Mesenchymal stem cell (in vitro differentiated cells and primary cell): ENCODE data around the gene PNMT.
"Not testable (repeated sequence)": the region's sequence is repeated elsewhere in the genome, so short reads cannot be mapped to it uniquely, and the experiment has no call there.

Experiments used
- DNase-seq: peaks from one replicate; pipeline ENCODE4 v3.0.0-alpha.2; 2013
- H2AFZ ChIP-seq: one replicate; pipeline ENCODE4 v1.6.1; 2013; ENCODE audit warnings: low read depth, mild to moderate bottlenecking, control low read depth, inconsistent platforms, low read length, moderate library complexity
- H2AK5ac ChIP-seq: 2 replicates; pipeline ENCODE4 v1.6.1; 2013; ENCODE audit warnings: low read length, moderate library complexity, mild to moderate bottlenecking, inconsistent platforms; ENCODE audit not compliant: severe bottlenecking
- H2BK120ac ChIP-seq: one replicate; pipeline ENCODE4 v1.6.1; 2013; ENCODE audit warnings: low read depth, mild to moderate bottlenecking, inconsistent platforms, low read length, moderate library complexity
- H2BK12ac ChIP-seq, 2 experiments: one replicate each; pipeline ENCODE4 v1.6.1; 2013; ENCODE audit warnings: inconsistent platforms in 2 of 2, low read length in 2 of 2, mild to moderate bottlenecking in 2 of 2, moderate library complexity in 2 of 2, control low read depth in 1 of 2
- H2BK15ac ChIP-seq: one replicate; pipeline ENCODE4 v1.6.1; 2013; ENCODE audit warnings: mild to moderate bottlenecking, low read depth, inconsistent platforms; ENCODE audit not compliant: poor library complexity, severe bottlenecking
- H2BK5ac ChIP-seq: 2 replicates; pipeline ENCODE4 v1.6.1; 2013; ENCODE audit warnings: low read depth, mild to moderate bottlenecking, low read length, control low read depth, inconsistent platforms; ENCODE audit not compliant: poor library complexity, severe bottlenecking
- H3K14ac ChIP-seq, 2 experiments: one replicate each; pipeline ENCODE4 v1.6.1; 2013; ENCODE audit warnings: inconsistent platforms in 2 of 2, low read length in 2 of 2, control low read depth in 1 of 2, mild to moderate bottlenecking in 1 of 2, moderate library complexity in 1 of 2
- H3K18ac ChIP-seq, 2 experiments: one replicate each; pipeline ENCODE4 v1.6.1; 2013; ENCODE audit warnings: inconsistent platforms in 2 of 2, low read length in 2 of 2, control low read depth in 1 of 2, low read depth in 1 of 2, mild to moderate bottlenecking in 1 of 2
- H3K23ac ChIP-seq, 2 experiments: one replicate each; pipeline ENCODE4 v1.6.1; 2013; ENCODE audit warnings: inconsistent platforms in 2 of 2, low read length in 2 of 2, mild to moderate bottlenecking in 2 of 2, moderate library complexity in 2 of 2, control low read depth in 1 of 2
- H3K27ac ChIP-seq: 2 replicates; pipeline ENCODE4 v1.5.1; 2013; ENCODE audit warnings: mild to moderate bottlenecking, moderate library complexity, low read length, control low read depth, inconsistent platforms; ENCODE audit not compliant: poor library complexity, severe bottlenecking
- H3K27me3 ChIP-seq, 2 experiments: 2 replicates each; pipeline versions ENCODE4 v1.6.1 to v1.7.0; 2013; ENCODE audit warnings: low read length in 2 of 2, mild to moderate bottlenecking in 2 of 2, moderate library complexity in 2 of 2, control low read depth in 1 of 2, inconsistent platforms in 1 of 2; ENCODE audit not compliant: control insufficient read depth in 1 of 2, insufficient read depth in 1 of 2
- H3K36me3 ChIP-seq, 2 experiments: 2 replicates each; pipeline versions ENCODE4 v1.6.1 to v1.7.0; 2013; ENCODE audit warnings: low read length in 2 of 2, control low read depth in 1 of 2, inconsistent platforms in 1 of 2, low read depth in 1 of 2, mild to moderate bottlenecking in 1 of 2; ENCODE audit not compliant: insufficient read depth in 2 of 2, control insufficient read depth in 1 of 2
- H3K4ac ChIP-seq, 2 experiments: one replicate each; pipeline ENCODE4 v1.6.1; 2013; ENCODE audit warnings: inconsistent platforms in 2 of 2, low read length in 2 of 2, mild to moderate bottlenecking in 2 of 2, moderate library complexity in 2 of 2, control low read depth in 1 of 2, low read depth in 1 of 2
- H3K4me1 ChIP-seq: 2 replicates; pipeline ENCODE4 v1.6.1; 2013; ENCODE audit warnings: low read depth, low read length, control low read depth; ENCODE audit not compliant: control insufficient read depth, insufficient read depth
- H3K4me2 ChIP-seq: 2 replicates; pipeline ENCODE4 v1.6.1; 2013; ENCODE audit warnings: low read length, mild to moderate bottlenecking, inconsistent platforms; ENCODE audit not compliant: poor library complexity, severe bottlenecking
- H3K4me3 ChIP-seq, 2 experiments: 2 replicates each; pipeline versions ENCODE4 v1.5.1 to v1.7.0; 2013; ENCODE audit warnings: low read length in 2 of 2, mild to moderate bottlenecking in 2 of 2, control low read depth in 1 of 2, low read depth in 1 of 2; ENCODE audit not compliant: insufficient read depth in 1 of 2
- H3K79me1 ChIP-seq: replicated peaks from 2 replicates; pipeline ENCODE4 v1.6.1; 2013; ENCODE audit warnings: mild to moderate bottlenecking, control low read depth, low read length, inconsistent platforms; ENCODE audit not compliant: poor library complexity, severe bottlenecking
- H3K9ac ChIP-seq: 2 replicates; pipeline ENCODE4 v1.7.0; 2013; ENCODE audit warnings: mild to moderate bottlenecking, low read length, moderate library complexity
- H3K9me3 ChIP-seq: 2 replicates; pipeline ENCODE4 v1.7.0; 2013; ENCODE audit warnings: mild to moderate bottlenecking, low read length; ENCODE audit not compliant: control insufficient read depth
- H4K8ac ChIP-seq: one replicate; pipeline ENCODE4 v1.6.1; 2013; ENCODE audit warnings: inconsistent platforms, mild to moderate bottlenecking, low read length, moderate library complexity
- H4K91ac ChIP-seq: one replicate; pipeline ENCODE4 v1.6.1; 2013; ENCODE audit warnings: mild to moderate bottlenecking, low read length, inconsistent platforms
- WGBS: methylation state at CpG from one replicate; pipeline ENCODE4 v1.1.7; 2013; ENCODE audit warnings: mixed read lengths; 5-methylcytosine and 5-hydroxymethylcytosine counted together

The PNMT gene

GRCh38 chr17:39695089-39695474, 26.8 kb downstream of the PNMT start:
- WGBS = 84% methylated on average over 2 of the region's 2 CpGs
- Histone ChIP-seq H3K4me2 (peak overlapping the region; percentile 3), H2BK15ac (no peak overlapping the region), H3K79me1 (no peaks in the 10 kb centered on the region), H4K8ac (no peak overlapping the region), H2BK5ac (no peak overlapping the region), H2AK5ac (peak overlapping the region; percentile 3), H3K4me1 (peaks cover 20% of the 10 kb centered on the region), H2BK120ac (no peak overlapping the region), H3K23ac (no peak overlapping the region), H3K27me3 (no peaks in the 10 kb centered on the region), H3K4ac (no peak overlapping the region), H3K4me3 (no peak overlapping the region), H3K9me3 (no peaks in the 10 kb centered on the region), H2BK12ac (no peak overlapping the region), H3K27ac (peak overlapping the region; percentile 10), H2AFZ (no peak overlapping the region), H3K14ac (no peak overlapping the region), H4K91ac (no peak overlapping the region), H3K36me3 (no peaks in the 10 kb centered on the region), H3K9ac (no peak overlapping the region), H3K18ac (no peak overlapping the region)
- DNase-seq = no peak

DNA sequence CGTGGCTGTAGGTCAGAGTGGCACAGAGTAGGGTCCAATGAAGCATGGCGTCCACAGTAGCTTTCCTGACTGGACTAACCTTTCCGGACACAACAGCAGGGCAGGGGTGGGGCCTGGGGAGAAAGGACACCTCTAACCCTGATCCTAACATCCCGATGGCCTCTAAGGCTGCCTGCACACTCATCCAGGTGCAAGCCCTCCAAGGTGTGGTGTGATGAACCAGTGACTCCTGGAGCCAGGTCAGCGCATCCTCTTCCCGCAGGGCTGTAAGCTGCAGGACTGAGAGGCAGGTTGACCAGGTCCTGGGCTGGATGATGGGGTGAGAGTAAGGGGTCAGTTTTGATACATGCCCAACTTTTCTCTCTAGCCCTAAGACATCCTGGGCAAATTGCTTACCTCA, 28.5 kb downstream of the PNMT start:
- Histone ChIP-seq H3K79me1 (peaks cover 8% of the 10 kb centered on the region), H3K14ac (no peak overlapping the region), H4K8ac (no peak overlapping the region), H3K4me1 (peaks cover 29% of the 10 kb centered on the region), H2AK5ac (peak overlapping the region; percentile 26), H4K91ac (no peak overlapping the region), H2BK5ac (no peak overlapping the region), H2BK120ac (no peak overlapping the region), H3K4me2 (no peak overlapping the region), H3K9ac (no peak overlapping the region), H3K9me3 (no peaks in the 10 kb centered on the region), H2BK15ac (no peak overlapping the region), H3K4me3 (no peak overlapping the region), H3K27me3 (no peaks in the 10 kb centered on the region), H3K27ac (no peak overlapping the region), H3K36me3 (no peaks in the 10 kb centered on the region), H3K18ac (no peak overlapping the region), H2AFZ (no peak overlapping the region), H3K4ac (no peak overlapping the region), H2BK12ac (no peak overlapping the region), H3K23ac (no peak overlapping the region)
- DNase-seq = no peak
- 73% methylated on average over 4 of the region's 6 CpGs for WGBS

DNA sequence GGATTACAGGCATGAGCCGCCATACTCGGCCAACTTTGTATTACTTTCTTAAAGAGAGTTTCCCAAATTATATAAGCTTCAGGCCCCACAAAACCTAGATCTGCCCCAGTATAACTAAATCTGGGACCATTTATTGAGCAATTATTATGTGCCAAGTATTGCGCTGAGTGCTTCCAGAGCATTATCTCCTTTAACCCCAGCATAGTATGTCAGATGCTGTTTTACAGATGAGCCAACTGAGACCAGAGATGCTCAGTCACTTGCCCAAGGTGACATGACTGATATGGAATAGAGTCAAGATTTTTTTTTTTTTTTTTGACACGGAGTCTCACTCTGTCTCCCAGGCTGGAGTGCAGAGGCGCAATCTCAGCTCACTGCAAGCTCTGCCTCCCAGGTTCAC, 29.7 kb downstream of the PNMT start:
- H3K36me3 ChIP-seq = peaks cover 0 to 2% of the 10 kb centered on the region in 2 experiments
- no peak overlapping the region for H4K8ac ChIP-seq
- no peak overlapping the region for H2AK5ac ChIP-seq
- H2BK120ac ChIP-seq = no peak overlapping the region
- 95% methylated on average over 5 of the region's 5 CpGs for WGBS
- H3K9me3 ChIP-seq = no peaks in the 10 kb centered on the region
- no peaks in the 10 kb centered on the region for H3K27me3 ChIP-seq
- H2BK5ac ChIP-seq = no peak overlapping the region
- H3K27ac ChIP-seq = no peak overlapping the region
- H2BK12ac ChIP-seq = no peak overlapping the region
- no peak overlapping the region for H3K23ac ChIP-seq
- no peak overlapping the region for H4K91ac ChIP-seq
- H3K4ac ChIP-seq = no peak overlapping the region
- no peak overlapping the region for H3K4me3 ChIP-seq
- no peak overlapping the region for H3K14ac ChIP-seq
- no peak overlapping the region for H2AFZ ChIP-seq
- H3K4me1 ChIP-seq = peaks cover 34% of the 10 kb centered on the region
- H2BK15ac ChIP-seq = no peak overlapping the region
- H3K9ac ChIP-seq = no peak overlapping the region
- peaks cover 11% of the 10 kb centered on the region for H3K79me1 ChIP-seq
- H3K18ac ChIP-seq = no peak overlapping the region
- no peak for DNase-seq
- no peak overlapping the region for H3K4me2 ChIP-seq

GRCh38 chr17:39699157-39699817, 31.0 kb downstream of the PNMT start:
- not testable (repeated sequence) for H3K27me3 ChIP-seq, H2AFZ ChIP-seq, H3K9me3 ChIP-seq, H4K91ac ChIP-seq, DNase-seq, H2BK15ac ChIP-seq, H2BK5ac ChIP-seq, H2BK120ac ChIP-seq, H3K14ac ChIP-seq, H3K23ac ChIP-seq, H2BK12ac ChIP-seq
- Histone ChIP-seq H3K4me1 (peaks cover 37% of the 10 kb centered on the region), H3K4ac (peak overlapping the region in 1 of 2 experiments; percentile 47), H3K4me2 (peak overlapping the region; percentile 91), H3K18ac (peak overlapping the region in 1 of 2 experiments; percentile 53), H4K8ac (peak overlapping the region; percentile 75), H3K9ac (peak overlapping the region; percentile 88), H3K27ac (peak overlapping the region; percentile 20), H2AK5ac (peak overlapping the region; percentile 79), H3K79me1 (peaks cover 22% of the 10 kb centered on the region), H3K4me3 (peak overlapping the region; percentile 83 to 92), H3K36me3 (peaks cover 0 to 13% of the 10 kb centered on the region in 2 experiments)
- 32% methylated on average over 6 of the region's 11 CpGs for WGBS
